GM12891 (cell line): ENCODE measurements around the gene VWA2.

Experiments used
- POLR2A ChIP-seq: IDR thresholded peaks from 2 replicates; pipeline ENCODE4 v1.6.1; 2011; ENCODE audit warnings: low read depth, low read length, control low read depth
- POLR2AphosphoS5 ChIP-seq: IDR thresholded peaks from 2 replicates; pipeline ENCODE4 v1.6.1; 2011; ENCODE audit warnings: low read depth, low read length, control low read depth
- POU2F2 ChIP-seq: IDR thresholded peaks from 2 replicates; pipeline ENCODE4 v1.6.1; 2011; ENCODE audit warnings: low read depth, mild to moderate bottlenecking, control low read depth, low read length, moderate library complexity
- SPI1 ChIP-seq: IDR thresholded peaks from 2 replicates; pipeline ENCODE4 v1.6.1; 2011; ENCODE audit warnings: low read depth, low read length, control low read depth
- TAF1 ChIP-seq: IDR thresholded peaks from 2 replicates; pipeline ENCODE4 v1.6.1; 2011; ENCODE audit warnings: low read depth, low read length, control low read depth

- TF ChIP-seq POLR2A (no peak), POLR2AphosphoS5 (no peak), POU2F2 (no peak), SPI1 (no peak), TAF1 (no peak)
These were observed 39.3 kb downstream of the VWA2 start for GRCh38 chr10:114278140-114278883.
